B cell (primary cell): ENCODE measurements around the gene SIL1.

Source experiments
- CTCF ChIP-seq: fragments of 200-600 bp; IDR thresholded peaks from one replicate; pipeline ENCODE4 v1.8.0; 2022; ENCODE audit warnings: antibody characterized with exemption, mild to moderate bottlenecking
- EZH2 ChIP-seq: IDR thresholded peaks from 2 replicates; pipeline ENCODE4 v1.6.1; 2012; ENCODE audit warnings: borderline replicate concordance, low read depth, mild to moderate bottlenecking, moderate library complexity, low read length; ENCODE audit not compliant: insufficient read depth, poor library complexity, severe bottlenecking

GRCh38 chr5:139049780-139050179, 148.4 kb downstream of the SIL1 start:
- TF ChIP-seq CTCF, result no peak
- no peak for TF ChIP-seq EZH2
